Stomach (tissue), 9 donors: ENCODE measurements around the gene ADAM8. TPM values are rescaled to one million over a fixed set of nuclear protein-coding genes. Genes with fewer than 3 reads are reported as not detected.

Experiments used
- DNase-seq, 2 donors: peaks; one replicate each; pipeline versions ENCODE4 v3.0.0 to v3.0.0-alpha.2; 2013 to 2019
- H3K27ac ChIP-seq, 5 donors: fragments of 200-600 bp in 4 of 5; sonication (generic) in 4 of 5; one replicate each; pipeline ENCODE4 v1.5.1; 2013 to 2019; ENCODE audit warnings: mild to moderate bottlenecking in 1 of 5, moderate library complexity in 1 of 5
- H3K27me3 ChIP-seq, 3 donors: fragments of 200-600 bp; sonication (generic); one replicate each; pipeline ENCODE4 v1.5.1; 2017 to 2019; ENCODE audit warnings: mixed run types in 1 of 3
- H3K36me3 ChIP-seq, 4 donors: fragments of 200-600 bp; sonication (generic); 1 replicate in 3 of 4; 2 replicates in 1 of 4; pipeline ENCODE4 v1.5.1; 2016 to 2019
- H3K4me1 ChIP-seq, 4 donors: fragments of 200-600 bp; sonication (generic); one replicate each; pipeline ENCODE4 v1.5.1; 2016 to 2019
- H3K4me3 ChIP-seq, 4 donors: fragments of 200-600 bp; sonication (generic) in 3 of 4; one replicate each; pipeline ENCODE4 v1.5.1; 2016 to 2019; ENCODE audit warnings: mild to moderate bottlenecking in 1 of 4
- H3K9me3 ChIP-seq, 4 donors: fragments of 200-600 bp; sonication (generic); one replicate each; pipeline ENCODE4 v1.5.1; 2016 to 2019
- CTCF ChIP-seq, 7 experiments: fragments of 450-650 bp in 4 of 7; fragments of 200-600 bp in 3 of 7; sonication (generic) in 3 of 7; IDR thresholded peaks; one replicate each; pipeline ENCODE4 v1.5.1; 2016 to 2019; ENCODE audit warnings: antibody characterized with exemption in 7 of 7, control low read depth in 2 of 7, mild to moderate bottlenecking in 1 of 7
- EP300 ChIP-seq: sonication (generic); formaldehyde crosslinking; IDR thresholded peaks from one replicate; pipeline ENCODE4 v1.6.1; 2017; ENCODE audit warnings: antibody characterized with exemption
- POLR2A ChIP-seq, 4 donors: fragments of 450-650 bp; IDR thresholded peaks; one replicate each; pipeline ENCODE4 v1.6.1; 2016; ENCODE audit warnings: antibody characterized with exemption in 4 of 4, control low read depth in 2 of 4, mild to moderate bottlenecking in 1 of 4, moderate library complexity in 1 of 4
- POLR2AphosphoS5 ChIP-seq, 3 donors: sonication (generic); formaldehyde crosslinking; IDR thresholded peaks; one replicate each; pipeline ENCODE4 v1.6.1; 2016; ENCODE audit warnings: antibody characterized with exemption in 3 of 3
- WGBS, 5 donors: extraction: QIAGEN DNeasy Blood & Tissue Kit in 3 of 5; methylation state at CpG; one replicate each; pipeline versions ENCODE4 v1.1.5 to v1.1.7; 2013 to 2018; 5-methylcytosine and 5-hydroxymethylcytosine counted together
- intact Hi-C: fragments of 100-400 bp; cut with DNase I; formaldehyde crosslinking; loops from one replicate; pipeline ENCODE4 v1.15.1; 2023; ENCODE audit warnings: low total_unique reads
- polyA plus RNA-seq, 3 donors: library from polyadenylated mRNA; stranded (reverse); fragments of 200-250 nt; gene quantifications; one replicate each; pipeline ENCODE4 v1.2.3, GENCODE V29; 2013
- total RNA-seq, 5 donors: library from RNA; depleted of rRNA; stranded (reverse); fragments of >200 nt; gene quantifications; one replicate each; pipeline versions ENCODE4 v1.1.0 to v1.2.3, GENCODE V29; 2014 to 2016
- donor health status: healthy with polysubstance abuse.
- donor health status: Bipolar disorder and iron deficiency.
- donor health status: healthy.

The ADAM8 gene
- total and polyA plus RNA-seq, 8 donors: 1.8 to 50.8 (median 4.4) TPM; not detected in 1

GRCh38 chr10:133285217-133285616 lies 8.5 kb upstream of the ADAM8 start:
- DNase-seq: no peak

GRCh38 chr10:133283931-133284330 lies 7.3 kb upstream of the ADAM8 start:
- intact Hi-C loops: no loop called here
- peaks cover 4 to 16% (median 8%) of the 10 kb centered on the region in 4 donors for H3K4me1 ChIP-seq
- 94 to 97% (median 96%) methylated on average over 23 to 24 of the region's 24 CpGs for WGBS, 5 donors
- no peaks in the 10 kb centered on the region for H3K27me3 ChIP-seq
- H3K9me3 ChIP-seq: no peaks in the 10 kb centered on the region
- no peak overlapping the region for H3K27ac ChIP-seq
- DNase-seq: no peak
- no peak for TF ChIP-seq CTCF (IDR thresholded peaks at IDR 0.05)
- TF ChIP-seq POLR2AphosphoS5 (IDR thresholded peaks at IDR 0.05): no peak
- TF ChIP-seq EP300: no peak
- TF ChIP-seq POLR2A (IDR thresholded peaks at IDR 0.05): no peak
- peaks cover 76 to 100% (median 100%) of the 10 kb centered on the region in 4 donors for H3K36me3 ChIP-seq
- H3K4me3 ChIP-seq: no peak overlapping the region

More at GRCh38 chr10:133285217-133285616, 8.5 kb upstream of the ADAM8 start:
- TF ChIP-seq CTCF (IDR thresholded peaks at IDR 0.05) (no peak), EP300 (no peak), POLR2AphosphoS5 (IDR thresholded peaks at IDR 0.05) (no peak), POLR2A (IDR thresholded peaks at IDR 0.05) (no peak)
- H3K4me3 ChIP-seq: no peak overlapping the region
- H3K36me3 ChIP-seq: peaks cover 86 to 100% (median 100%) of the 10 kb centered on the region in 4 donors
- 92 to 97% (median 95%) methylated on average over 16 to 36 of the region's 36 CpGs for WGBS, 5 donors
- intact Hi-C loops: no loop called here
- H3K27ac ChIP-seq: no peak overlapping the region
- no peaks in the 10 kb centered on the region for H3K27me3 ChIP-seq
- H3K9me3 ChIP-seq: no peaks in the 10 kb centered on the region
- H3K4me1 ChIP-seq: peaks cover 0 to 3% (median 0%) of the 10 kb centered on the region in 4 donors

GRCh38 chr10:133282846-133283390 lies 6.2 kb upstream of the ADAM8 start:
- WGBS, 5 donors: 92 to 95% (median 93%) methylated on average over 22 to 24 of the region's 24 CpGs
- Histone ChIP-seq H3K36me3 (peaks cover 69 to 100% (median 91%) of the 10 kb centered on the region in 4 donors), H3K9me3 (no peaks in the 10 kb centered on the region), H3K4me3 (no peak overlapping the region), H3K27me3 (no peaks in the 10 kb centered on the region), H3K4me1 (peaks cover 14 to 26% (median 18%) of the 10 kb centered on the region in 4 donors), H3K27ac (no peak overlapping the region)
- intact Hi-C loops: no loop called here
- DNase-seq: no peak
- TF ChIP-seq EP300: no peak
- no peak for TF ChIP-seq POLR2A (IDR thresholded peaks at IDR 0.05)
- TF ChIP-seq CTCF (IDR thresholded peaks at IDR 0.05): no peak
- no peak for TF ChIP-seq POLR2AphosphoS5 (IDR thresholded peaks at IDR 0.05)

GRCh38 chr10:133281628-133282372 lies 5.1 kb upstream of the ADAM8 start:
- no peaks in the 10 kb centered on the region for H3K9me3 ChIP-seq
- DNase-seq: no peak
- peaks cover 60 to 89% (median 80%) of the 10 kb centered on the region in 4 donors for H3K36me3 ChIP-seq
- no peak overlapping the region for H3K27ac ChIP-seq
- H3K27me3 ChIP-seq: peaks cover 0 to 9% (median 0%) of the 10 kb centered on the region in 3 donors
- 89 to 93% (median 92%) methylated on average over 25 to 38 of the region's 38 CpGs for WGBS, 5 donors
- intact Hi-C loops: no loop called here
- TF ChIP-seq EP300 (no peak), CTCF (IDR thresholded peaks at IDR 0.05) (no peak), POLR2AphosphoS5 (IDR thresholded peaks at IDR 0.05) (no peak), POLR2A (IDR thresholded peaks at IDR 0.05) (no peak)
- no peak overlapping the region for H3K4me3 ChIP-seq
- peaks cover 25 to 37% (median 29%) of the 10 kb centered on the region in 4 donors for H3K4me1 ChIP-seq
